Neuronal stem cell (in vitro differentiated cells): ENCODE measurements around the gene SCMH1.
A peak's percentile ranks its signal among the peaks of the same experiment; 100 is the strongest.

Source experiments
- DNase-seq: peaks from one replicate; pipeline ENCODE4 v3.0.0-alpha.2; 2013; ENCODE audit warnings: low spot score
- H2AFZ ChIP-seq: one replicate; pipeline ENCODE4 v1.6.1; 2013; ENCODE audit warnings: mild to moderate bottlenecking, low read length, inconsistent platforms
- H2AK5ac ChIP-seq: 2 replicates; pipeline ENCODE4 v1.6.1; 2013; ENCODE audit warnings: low read depth, mild to moderate bottlenecking, inconsistent platforms, low read length, moderate library complexity, mixed read lengths
- H2BK120ac ChIP-seq: 2 replicates; pipeline ENCODE4 v1.6.1; 2013; ENCODE audit warnings: low read depth, mild to moderate bottlenecking, inconsistent platforms, low read length, moderate library complexity, mixed read lengths
- H2BK12ac ChIP-seq: one replicate; pipeline ENCODE4 v1.6.1; 2013; ENCODE audit warnings: low read length, inconsistent platforms
- H2BK15ac ChIP-seq: 2 replicates; pipeline ENCODE4 v1.6.1; 2013; ENCODE audit warnings: mild to moderate bottlenecking, low read length, inconsistent platforms, mixed read lengths
- H2BK5ac ChIP-seq: one replicate; pipeline ENCODE4 v1.6.1; 2013; ENCODE audit warnings: inconsistent platforms, mild to moderate bottlenecking, low read length, moderate library complexity
- H3K14ac ChIP-seq: one replicate; pipeline ENCODE4 v1.6.1; 2013; ENCODE audit warnings: low read length, inconsistent platforms
- H3K18ac ChIP-seq: 2 replicates; pipeline ENCODE4 v1.6.1; 2013; ENCODE audit warnings: low read length, inconsistent platforms
- H3K23ac ChIP-seq: 2 replicates; pipeline ENCODE4 v1.6.1; 2013; ENCODE audit warnings: low read depth, mild to moderate bottlenecking, mixed read lengths, low read length, inconsistent platforms; ENCODE audit not compliant: poor library complexity
- H3K27ac ChIP-seq: replicated peaks from 3 replicates; pipeline ENCODE4 v1.5.1; 2013; ENCODE audit warnings: low read length, inconsistent platforms
- H3K27me3 ChIP-seq, 3 experiments: 2 replicates each; pipeline ENCODE4 v1.6.1; 2013; ENCODE audit warnings: low read length in 3 of 3, mild to moderate bottlenecking in 2 of 3, inconsistent platforms in 1 of 3, low read depth in 1 of 3, mixed read lengths in 1 of 3, moderate library complexity in 1 of 3; ENCODE audit not compliant: control insufficient read depth in 3 of 3, insufficient read depth in 3 of 3
- H3K36me3 ChIP-seq, 2 donors: replicated peaks in 1 of 2; 2 replicates each; pipeline ENCODE4 v1.6.1; 2013; ENCODE audit warnings: low read length in 2 of 2; ENCODE audit not compliant: control insufficient read depth in 2 of 2, insufficient read depth in 2 of 2
- H3K4ac ChIP-seq: 2 replicates; pipeline ENCODE4 v1.6.1; 2013; ENCODE audit warnings: inconsistent platforms, mild to moderate bottlenecking, low read length, moderate library complexity
- H3K4me1 ChIP-seq, 2 donors: 1 replicate in 1 of 2; 2 replicates in 1 of 2; pipeline ENCODE4 v1.6.1; 2013; ENCODE audit warnings: low read length in 2 of 2, low read depth in 1 of 2; ENCODE audit not compliant: control insufficient read depth in 2 of 2, insufficient read depth in 1 of 2
- H3K4me2 ChIP-seq: one replicate; pipeline ENCODE4 v1.6.1; 2013; ENCODE audit warnings: mild to moderate bottlenecking, low read length, inconsistent platforms; ENCODE audit not compliant: insufficient read depth, poor library complexity, severe bottlenecking
- H3K4me3 ChIP-seq, 2 donors: 2 replicates each; pipeline ENCODE4 v1.5.1; 2013; ENCODE audit warnings: low read length in 2 of 2, mild to moderate bottlenecking in 2 of 2, inconsistent platforms in 1 of 2, moderate library complexity in 1 of 2
- H3K79me1 ChIP-seq: one replicate; pipeline ENCODE4 v1.6.1; 2013; ENCODE audit warnings: low read depth, mild to moderate bottlenecking, inconsistent platforms, low read length, moderate library complexity
- H3K9ac ChIP-seq: one replicate; pipeline ENCODE4 v1.6.1; 2013; ENCODE audit warnings: mild to moderate bottlenecking, low read depth, low read length, inconsistent platforms; ENCODE audit not compliant: poor library complexity
- H3K9me3 ChIP-seq, 2 donors: replicated peaks in 1 of 2; 2 replicates each; pipeline versions ENCODE3 to v1.6.1; 2013; ENCODE audit warnings: low read length in 2 of 2, mild to moderate bottlenecking in 2 of 2, inconsistent platforms in 1 of 2, low read depth in 1 of 2, mixed read lengths in 1 of 2, moderate library complexity in 1 of 2; ENCODE audit not compliant: control insufficient read depth in 2 of 2, insufficient read depth in 1 of 2
- H4K8ac ChIP-seq: one replicate; pipeline ENCODE4 v1.6.1; 2013; ENCODE audit warnings: low read depth, mild to moderate bottlenecking, inconsistent platforms, low read length, moderate library complexity
- H4K91ac ChIP-seq: one replicate; pipeline ENCODE4 v1.6.1; 2013; ENCODE audit warnings: low read length, low read depth, mild to moderate bottlenecking, inconsistent platforms; ENCODE audit not compliant: poor library complexity
- WGBS, 2 donors: extraction: QIAGEN DNeasy Blood & Tissue Kit; methylation state at CpG; one replicate each; pipeline ENCODE4 v1.1.7; 2013; ENCODE audit warnings: missing lambda C conversion rate in 2 of 2, mixed read lengths in 1 of 2; ENCODE audit not compliant: insufficient read length in 2 of 2, insufficient replicate concordance in 1 of 2; ENCODE audit errors: extremely low coverage in 2 of 2; 5-methylcytosine and 5-hydroxymethylcytosine counted together

The SCMH1 gene

DNA sequence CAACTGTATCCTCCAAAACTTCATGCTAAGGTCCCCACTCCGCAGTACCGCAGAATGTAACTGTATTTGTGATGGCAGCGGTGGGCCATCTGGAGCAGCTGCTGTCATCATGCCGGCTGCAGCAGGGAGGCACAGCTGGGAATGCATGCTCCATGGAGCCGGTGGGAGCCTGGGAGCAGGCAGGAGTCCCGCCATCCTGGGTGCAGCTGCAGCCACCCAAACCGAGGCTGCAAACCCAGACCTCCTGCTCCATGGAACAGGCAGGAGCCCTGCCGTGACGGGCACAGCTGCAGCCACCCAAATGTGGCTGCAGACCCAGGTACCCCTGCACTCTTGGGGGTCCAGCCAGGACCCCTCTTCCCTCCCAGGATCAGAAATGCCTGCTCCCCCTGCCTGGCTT, 80.3 kb downstream of the SCMH1 start:
- no peak for DNase-seq
- peaks cover 0 to 1% of the 10 kb centered on the region in 2 donors for H3K4me1 ChIP-seq
- H3K4me3 ChIP-seq, result peak overlapping the region in 1 of 2 donors; percentile 58
- no peak overlapping the region for H3K27ac ChIP-seq
- H4K91ac ChIP-seq, result no peak overlapping the region
- no peak overlapping the region for H2BK5ac ChIP-seq
- H2AK5ac ChIP-seq, result no peak overlapping the region
- no peak overlapping the region for H3K4ac ChIP-seq
- peak overlapping the region; percentile 44 for H3K23ac ChIP-seq
- no peak overlapping the region for H2BK15ac ChIP-seq
- peaks cover 2% of the 10 kb centered on the region for H3K79me1 ChIP-seq
- no peak overlapping the region for H4K8ac ChIP-seq
- H3K18ac ChIP-seq, result no peak overlapping the region
- H3K36me3 ChIP-seq, result peaks cover 3 to 46% of the 10 kb centered on the region in 2 donors
- peaks cover 0 to 2% of the 10 kb centered on the region in 2 donors for H3K9me3 ChIP-seq
- H3K9ac ChIP-seq, result no peak overlapping the region
- H2AFZ ChIP-seq, result no peak overlapping the region
- no peak overlapping the region for H2BK12ac ChIP-seq
- no peak overlapping the region for H3K4me2 ChIP-seq
- no peaks in the 10 kb centered on the region for H3K27me3 ChIP-seq
- no CpG with 5 or more reads among the region's 9 CpGs for WGBS, 2 donors
- H2BK120ac ChIP-seq, result no peak overlapping the region
- H3K14ac ChIP-seq, result no peak overlapping the region

DNA sequence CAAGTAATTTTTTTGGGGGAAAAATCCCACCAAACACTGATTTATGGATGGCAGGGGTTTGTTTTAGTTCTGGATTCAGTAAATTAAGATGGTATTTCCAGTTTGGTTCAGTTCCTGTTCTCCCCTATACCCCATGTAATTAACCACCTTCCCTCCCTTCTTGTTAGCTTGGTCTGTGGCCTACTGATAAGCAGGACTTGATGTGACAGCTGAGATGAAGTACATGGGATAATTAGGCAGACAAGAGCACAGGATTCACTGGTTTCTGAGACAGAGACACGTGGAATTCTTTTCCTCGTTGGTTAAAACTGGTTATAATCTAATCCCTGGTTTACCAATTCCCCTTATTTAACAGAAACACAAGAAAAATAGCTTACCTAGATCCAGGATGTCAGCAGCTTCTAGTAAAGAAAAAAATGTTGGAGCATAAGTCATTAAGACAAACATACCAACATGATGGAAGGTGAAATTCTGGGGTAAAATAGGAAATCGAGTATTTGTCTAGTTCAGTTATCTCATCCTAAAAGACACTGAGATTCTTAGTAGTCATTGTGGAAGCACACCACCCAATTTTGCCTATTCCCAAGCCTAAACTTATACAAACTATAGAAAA, 81.5 kb downstream of the SCMH1 start:
- Histone ChIP-seq H2BK15ac (no peak overlapping the region), H3K23ac (no peak overlapping the region), H3K4ac (no peak overlapping the region), H4K91ac (no peak overlapping the region), H2BK120ac (no peak overlapping the region), H2AFZ (no peak overlapping the region), H3K14ac (no peak overlapping the region), H3K27ac (no peak overlapping the region), H3K4me1 (peaks cover 0 to 1% of the 10 kb centered on the region in 2 donors), H2BK12ac (no peak overlapping the region), H3K79me1 (peaks cover 2% of the 10 kb centered on the region), H3K27me3 (no peaks in the 10 kb centered on the region), H3K18ac (no peak overlapping the region), H3K9me3 (no peaks in the 10 kb centered on the region), H3K9ac (no peak overlapping the region), H4K8ac (no peak overlapping the region), H3K4me3 (no peak overlapping the region), H2BK5ac (no peak overlapping the region), H2AK5ac (no peak overlapping the region), H3K4me2 (no peak overlapping the region), H3K36me3 (peaks cover 3 to 46% of the 10 kb centered on the region in 2 donors)
- DNase-seq, result no peak
- no CpG with 5 or more reads among the region's 3 CpGs for WGBS, 2 donors

DNA sequence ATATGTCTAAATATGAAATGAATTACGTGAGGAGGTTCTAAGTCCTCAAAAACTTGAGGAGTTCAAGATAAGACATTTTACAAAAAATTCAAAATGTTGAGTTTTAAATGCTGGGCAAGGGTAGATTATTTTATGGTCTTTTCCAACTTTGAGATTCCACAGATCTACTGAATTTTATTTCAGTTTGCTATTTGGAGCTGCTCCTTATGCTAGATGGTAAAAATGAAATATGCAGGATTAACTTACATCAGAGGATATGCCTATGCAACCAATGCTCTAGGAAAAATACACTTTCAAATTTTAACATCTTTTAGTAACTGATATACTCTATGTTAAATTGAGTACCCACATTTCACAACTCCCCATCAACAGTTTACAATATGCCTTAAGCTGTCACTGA, 83.1 kb downstream of the SCMH1 start:
- Histone ChIP-seq H3K27ac (no peak overlapping the region), H4K8ac (no peak overlapping the region), H2AFZ (no peak overlapping the region), H3K4me2 (no peak overlapping the region), H4K91ac (no peak overlapping the region), H3K4me3 (no peak overlapping the region), H3K4me1 (peaks cover 0 to 1% of the 10 kb centered on the region in 2 donors), H2BK15ac (no peak overlapping the region), H2AK5ac (no peak overlapping the region), H3K9ac (no peak overlapping the region), H3K14ac (no peak overlapping the region), H2BK120ac (no peak overlapping the region), H3K9me3 (no peaks in the 10 kb centered on the region), H2BK5ac (no peak overlapping the region), H3K18ac (no peak overlapping the region), H3K79me1 (peaks cover 2% of the 10 kb centered on the region), H2BK12ac (no peak overlapping the region), H3K23ac (no peak overlapping the region), H3K27me3 (no peaks in the 10 kb centered on the region), H3K36me3 (peaks cover 3 to 54% of the 10 kb centered on the region in 2 donors), H3K4ac (no peak overlapping the region)
- DNase-seq, result no peak
- no CpG with 5 or more reads among the region's 1 CpG for WGBS, 2 donors

DNA sequence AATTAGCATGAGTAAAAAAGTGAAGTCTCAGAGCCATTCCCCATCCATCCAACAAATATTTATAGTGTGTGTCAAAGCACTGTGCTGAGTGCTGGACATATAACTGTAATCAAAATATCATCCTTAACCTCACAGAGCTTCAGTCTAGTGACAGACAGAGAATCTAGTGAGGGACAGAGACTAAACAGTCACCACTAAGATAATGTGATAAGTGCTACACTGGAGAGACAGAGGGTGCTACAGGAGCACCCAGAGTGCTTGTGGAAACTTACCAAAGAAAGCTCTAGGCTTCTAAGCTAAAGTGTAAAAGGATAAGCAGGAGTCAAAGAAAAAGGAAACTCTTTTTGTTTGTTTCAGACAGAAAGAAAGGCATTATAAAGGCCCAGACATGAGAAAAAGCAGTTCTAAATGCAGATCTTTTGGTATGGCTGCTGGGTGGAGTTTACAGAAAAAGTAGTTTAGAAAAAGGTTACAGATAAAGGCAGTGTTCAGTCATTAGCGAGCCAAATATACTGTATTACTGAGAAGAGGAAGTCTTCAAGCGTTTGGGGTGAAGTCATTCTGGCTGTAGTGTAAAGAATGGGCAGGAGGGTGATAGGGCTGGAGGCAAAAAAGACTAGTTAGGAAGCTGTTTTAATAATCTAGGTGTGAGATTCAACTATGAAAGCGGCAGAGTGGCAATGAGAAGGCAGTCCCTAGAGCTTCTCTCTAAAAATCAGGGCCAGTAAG, 83.8 kb downstream of the SCMH1 start:
- H3K18ac ChIP-seq, result no peak overlapping the region
- peaks cover 0 to 1% of the 10 kb centered on the region in 2 donors for H3K4me1 ChIP-seq
- no peak overlapping the region for H2BK120ac ChIP-seq
- H3K23ac ChIP-seq, result no peak overlapping the region
- no peak overlapping the region for H3K4me3 ChIP-seq
- peaks cover 2% of the 10 kb centered on the region for H3K79me1 ChIP-seq
- H3K14ac ChIP-seq, result no peak overlapping the region
- no peak overlapping the region for H2AK5ac ChIP-seq
- H3K4ac ChIP-seq, result no peak overlapping the region
- DNase-seq, result no peak
- no peak overlapping the region for H4K8ac ChIP-seq
- H2AFZ ChIP-seq, result no peak overlapping the region
- H3K9ac ChIP-seq, result no peak overlapping the region
- H3K27me3 ChIP-seq, result no peaks in the 10 kb centered on the region
- H3K36me3 ChIP-seq, result peaks cover 3 to 60% of the 10 kb centered on the region in 2 donors
- H3K4me2 ChIP-seq, result no peak overlapping the region
- no peaks in the 10 kb centered on the region for H3K9me3 ChIP-seq
- WGBS, 2 donors, result no CpG with 5 or more reads among the region's 3 CpGs
- no peak overlapping the region for H2BK5ac ChIP-seq
- no peak overlapping the region for H4K91ac ChIP-seq
- H2BK12ac ChIP-seq, result no peak overlapping the region
- H3K27ac ChIP-seq, result no peak overlapping the region
- H2BK15ac ChIP-seq, result no peak overlapping the region
